Activated CD4-positive, alpha-beta T cell treated with anti-CD3 and anti-CD28 coated beads for 48 hours (primary cell): ENCODE data around the gene PITX2.
"Not testable (repeated sequence)": the region's sequence is repeated elsewhere in the genome, so short reads cannot be mapped to it uniquely, and the experiment has no call there.

Experiments used
- DNase-seq: peaks from one replicate; pipeline ENCODE4 v3.0.0-alpha.2; 2020

Gene PITX2

GRCh38 chr4:110609044-110609750, 13.7 kb downstream of the PITX2 start:
- DNase-seq = no peak

GRCh38 chr4:110605077-110605476, 17.8 kb downstream of the PITX2 start:
- DNase-seq = no peak

- DNase-seq = no peak
Measured at GRCh38 chr4:110602061-110602460, 20.8 kb downstream of the PITX2 start.

- no peak for DNase-seq
Measured at GRCh38 chr4:110597582-110597981, 25.3 kb downstream of the PITX2 start.

GRCh38 chr4:110596431-110596830, 26.4 kb downstream of the PITX2 start:
- no peak for DNase-seq

- DNase-seq = no peak
Measured at GRCh38 chr4:110595583-110595982, 27.3 kb downstream of the PITX2 start.

GRCh38 chr4:110589297-110589696, 33.6 kb downstream of the PITX2 start:
- DNase-seq = no peak

GRCh38 chr4:110587666-110588285, 35.1 kb downstream of the PITX2 start:
- no peak for DNase-seq

GRCh38 chr4:110586131-110586850, 36.6 kb downstream of the PITX2 start:
- no peak for DNase-seq

GRCh38 chr4:110576696-110577095, 46.2 kb downstream of the PITX2 start:
- not testable (repeated sequence) for DNase-seq
